Suppressor macrophage (primary cell): ENCODE measurements around the gene ARHGAP32.
"Not testable (repeated sequence)": the region's sequence is repeated elsewhere in the genome, so short reads cannot be mapped to it uniquely, and the experiment has no call there.

ENCODE experiments used
- DNase-seq, 4 experiments: peaks; one replicate each; pipeline ENCODE4 v3.0.0-alpha.2; 2020 to 2022

The ARHGAP32 gene

DNA sequence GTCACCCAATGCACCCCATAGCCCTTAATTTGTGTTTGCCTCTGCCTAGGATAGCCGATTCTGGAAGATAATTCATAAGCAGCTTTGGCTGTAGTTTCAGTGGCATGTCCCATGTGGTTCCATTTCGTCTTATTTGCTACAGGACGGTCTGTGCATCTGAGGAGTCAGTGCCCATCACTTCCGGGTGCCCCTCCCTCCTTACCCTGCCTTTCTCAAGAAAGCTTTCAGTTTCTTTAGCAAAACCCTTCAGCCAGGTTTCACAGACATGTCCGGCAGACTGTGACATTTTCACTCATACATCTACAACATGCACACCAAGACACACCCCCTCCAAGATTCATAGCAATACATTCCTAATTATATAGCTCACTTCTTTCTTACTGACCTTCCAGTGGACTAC, 263.7 kb downstream of the ARHGAP32 start:
- DNase-seq: peak in 1 of 4 experiments; percentile 17

- DNase-seq: peak in 3 of 4 experiments; percentile 33 to 46 (median 36)
Observed at GRCh38 chr11:128927683-128928336, 264.3 kb downstream of the ARHGAP32 start.

- no peak for DNase-seq
Observed at GRCh38 chr11:128927108-128927461, 265.0 kb downstream of the ARHGAP32 start.

DNA sequence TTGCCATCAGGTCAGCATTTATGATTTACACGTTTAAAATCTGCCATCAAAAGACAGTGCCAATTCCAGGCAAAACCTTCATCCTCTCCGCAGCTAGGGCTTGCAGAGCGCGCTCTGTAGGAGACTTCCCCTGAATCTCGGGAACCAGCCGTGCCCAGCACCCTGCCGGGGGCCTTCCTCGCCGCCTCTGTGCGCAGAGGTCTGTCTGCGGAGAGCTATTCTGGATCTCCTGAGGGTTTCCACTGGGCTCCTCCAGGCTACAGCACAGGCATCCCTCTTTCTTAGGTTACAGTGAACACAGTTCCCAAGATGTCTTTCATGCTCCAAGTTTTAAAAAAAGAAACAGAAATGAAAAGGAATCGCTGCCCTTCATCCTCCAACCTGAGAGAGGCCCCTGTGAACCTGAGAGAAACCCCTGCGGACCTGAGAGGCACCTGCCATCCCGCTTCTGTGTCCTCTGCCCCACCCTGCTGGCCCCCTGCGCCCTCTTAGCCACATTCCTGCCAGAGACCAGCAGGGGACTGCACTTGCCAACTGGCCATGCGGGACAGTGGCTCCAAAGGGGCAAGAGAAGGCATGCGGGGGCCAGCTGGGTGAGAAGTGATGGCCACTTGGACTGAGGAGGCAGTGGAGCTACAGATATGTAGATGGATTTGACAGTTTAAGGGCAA, 265.6 kb downstream of the ARHGAP32 start:
- no peak for DNase-seq

DNA sequence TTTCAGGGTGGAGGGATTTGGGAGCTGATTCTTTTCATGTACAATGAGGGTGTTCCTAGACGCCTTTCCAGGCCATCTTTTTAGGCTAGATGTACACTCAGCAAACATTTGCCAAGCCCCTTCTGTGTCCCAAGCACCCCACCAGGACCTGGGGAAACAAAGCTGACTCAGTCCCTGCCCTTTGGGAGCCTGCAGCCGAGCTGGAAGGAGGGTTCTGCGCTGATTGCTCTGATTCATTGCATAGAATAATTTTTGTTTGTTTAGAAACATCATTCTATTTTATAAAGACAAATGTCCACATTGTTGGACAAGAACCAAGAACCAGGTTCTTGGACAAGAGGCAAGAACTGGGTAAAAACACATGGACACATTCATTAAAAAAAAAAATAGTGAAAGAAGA, 266.1 kb downstream of the ARHGAP32 start:
- no peak for DNase-seq

DNA sequence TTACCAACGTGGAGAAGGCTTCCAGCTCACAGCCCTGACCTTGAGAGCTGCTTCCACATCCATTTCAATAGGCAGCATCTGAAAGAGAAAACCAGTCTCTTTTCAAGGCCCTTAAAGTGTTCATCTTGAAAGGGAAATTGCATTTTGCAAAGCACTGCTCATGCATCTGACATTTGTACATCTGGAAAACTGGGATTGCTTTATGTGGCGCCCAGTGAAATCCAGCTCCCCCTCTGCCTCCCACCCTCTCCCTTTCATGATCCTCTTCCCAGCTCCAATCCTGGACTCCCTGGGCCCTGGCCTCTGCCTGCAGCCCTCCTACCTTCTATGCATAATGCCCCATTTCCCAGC, 266.9 kb downstream of the ARHGAP32 start:
- DNase-seq: no peak

DNA sequence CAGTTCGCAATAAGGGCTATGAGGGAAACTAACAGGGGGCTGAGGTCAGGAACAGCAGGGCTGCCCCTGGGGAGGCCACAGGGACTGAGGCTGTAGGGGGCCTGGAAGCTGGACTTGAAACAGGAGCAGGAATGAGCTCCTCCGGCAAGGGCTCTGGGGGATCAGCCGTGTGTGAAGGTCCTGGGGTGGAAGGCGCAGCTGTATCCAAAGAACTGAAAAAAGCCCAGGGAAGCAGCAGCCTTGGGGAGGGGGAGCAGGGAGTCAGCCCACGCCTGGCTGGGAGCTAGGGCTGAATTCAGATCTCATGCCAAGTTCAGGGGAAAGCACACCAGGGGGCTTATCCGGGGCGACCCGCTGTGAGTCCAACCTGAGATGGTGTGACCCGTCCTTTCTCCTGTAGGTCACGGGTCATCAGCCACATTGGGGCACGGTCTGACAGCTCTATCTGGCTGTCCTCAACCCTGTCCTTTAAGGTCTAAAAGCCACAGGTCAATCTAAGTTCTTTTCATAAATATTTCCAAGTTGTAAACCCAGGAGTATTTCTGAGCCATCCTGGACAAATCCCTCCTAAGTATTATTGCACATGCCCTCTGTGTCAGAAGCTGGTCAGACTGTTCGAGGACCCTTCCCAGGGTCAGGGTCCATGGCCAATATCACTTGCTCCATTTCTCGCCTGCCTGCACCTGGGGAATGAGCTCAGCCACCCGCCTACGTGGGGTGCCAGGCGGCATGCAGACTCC, 267.4 kb downstream of the ARHGAP32 start:
- no peak for DNase-seq

- no peak for DNase-seq
Observed at GRCh38 chr11:128924104-128924503, 268.0 kb downstream of the ARHGAP32 start.

DNA sequence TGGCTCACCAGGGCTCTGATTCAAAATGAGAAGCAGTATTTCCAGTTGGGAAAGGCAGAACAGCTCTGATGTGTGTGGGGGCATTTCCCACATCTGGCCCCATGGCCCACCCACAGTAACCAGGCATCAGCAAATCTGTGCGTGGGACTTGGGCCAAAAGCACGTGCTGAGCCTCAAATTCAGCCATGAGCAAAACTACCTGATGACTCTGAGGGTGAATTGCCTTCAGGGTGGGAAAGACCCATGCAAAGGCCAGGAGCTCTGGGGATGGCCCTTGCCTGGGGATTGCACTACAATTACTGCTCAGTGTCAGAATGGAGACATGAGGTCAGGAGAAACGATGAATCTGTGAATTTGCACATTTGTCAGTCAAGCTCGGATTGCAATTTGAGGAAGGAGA, 270.3 kb downstream of the ARHGAP32 start:
- peak; percentile 79 to 93 (median 86) for DNase-seq

- no peak for DNase-seq
Observed at GRCh38 chr11:128920666-128921065, 271.5 kb downstream of the ARHGAP32 start.

GRCh38 chr11:128919635-128920034, 272.5 kb downstream of the ARHGAP32 start:
- not testable (repeated sequence) for DNase-seq

DNA sequence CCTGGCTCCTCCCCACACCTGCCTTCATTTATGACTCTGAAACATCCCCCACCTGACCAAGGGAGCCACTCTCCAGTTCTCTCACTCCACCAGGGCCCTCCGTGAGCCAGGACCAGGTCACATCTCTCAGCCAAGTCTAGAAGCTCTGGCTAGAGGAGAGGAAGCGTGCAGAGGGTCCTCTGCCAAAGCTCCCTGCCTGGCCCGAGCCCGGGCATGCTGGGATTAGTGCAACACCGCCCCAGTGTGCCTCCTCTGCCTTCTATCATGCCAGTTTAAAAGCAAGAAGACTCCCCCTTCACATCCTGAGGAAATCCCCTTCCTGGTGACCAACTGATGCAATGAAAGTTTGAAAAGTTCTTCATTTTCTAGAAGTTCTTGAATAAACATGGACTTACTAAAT, 272.9 kb downstream of the ARHGAP32 start:
- peak; percentile 60 to 82 (median 76) for DNase-seq

GRCh38 chr11:128917144-128917724, 274.9 kb downstream of the ARHGAP32 start:
- peak in 1 of 4 experiments; percentile 50 for DNase-seq

- no peak for DNase-seq
Observed at GRCh38 chr11:128916681-128917080, 275.4 kb downstream of the ARHGAP32 start.

DNA sequence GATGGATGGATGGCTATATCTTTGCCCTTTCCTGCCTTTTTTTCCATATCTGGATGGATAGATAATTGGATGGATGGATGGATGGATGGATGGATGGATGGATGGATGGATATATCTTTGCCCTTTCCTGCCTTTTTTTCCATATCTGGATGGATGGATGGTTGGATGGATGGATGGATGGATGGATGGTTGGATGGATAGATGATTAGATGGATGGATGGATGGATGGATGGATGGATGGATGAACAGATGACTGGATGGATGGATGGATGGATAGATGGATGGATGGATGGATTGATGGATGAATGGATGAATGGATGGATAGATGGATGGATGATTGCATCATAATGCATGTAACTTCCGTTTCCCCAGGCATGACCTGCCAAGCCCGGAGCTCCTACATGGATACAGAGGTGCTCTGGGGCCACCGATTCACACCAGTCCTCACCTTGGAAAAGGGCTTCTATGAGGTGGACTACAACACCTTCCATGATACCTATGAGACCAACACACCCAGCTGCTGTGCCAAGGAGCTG, 276.0 kb downstream of the ARHGAP32 start:
- no peak for DNase-seq

GRCh38 chr11:128915149-128915521, 277.0 kb downstream of the ARHGAP32 start:
- no peak for DNase-seq
